ENCODE measurements around the gene PNP.

DNA sequence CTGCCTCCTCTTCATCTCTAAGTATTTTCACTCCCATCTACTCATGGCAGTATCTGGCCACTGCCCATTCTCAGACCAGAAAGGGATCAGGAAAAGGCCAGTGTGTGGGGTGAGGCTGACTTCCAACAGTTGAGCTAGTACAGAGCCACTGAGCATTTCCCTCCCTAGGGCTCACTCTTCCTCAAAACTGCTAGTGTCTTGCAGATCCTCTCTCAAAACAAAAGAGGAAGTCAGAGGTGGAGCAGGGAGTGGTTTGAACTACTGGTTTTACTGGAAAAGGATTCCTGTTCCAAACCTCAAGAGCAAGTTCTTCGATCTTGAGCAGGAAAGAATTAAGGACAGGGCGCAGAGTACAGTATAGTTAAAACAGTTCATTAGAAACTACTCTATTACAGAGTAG is 24.4 kb downstream of the PNP start:
- TF ChIP-seq ZC3H10 (CRISPR knock-in tag; IDR thresholded peaks at IDR 0.05) = no peak
- no peak for TF ChIP-seq PPARA (CRISPR knock-in tag; IDR thresholded peaks at IDR 0.05; ENCODE audit: borderline replicate concordance)
- no peak for TF ChIP-seq ISL1 (CRISPR knock-in tag; IDR thresholded peaks at IDR 0.05)
- TF ChIP-seq, protein P1, sequence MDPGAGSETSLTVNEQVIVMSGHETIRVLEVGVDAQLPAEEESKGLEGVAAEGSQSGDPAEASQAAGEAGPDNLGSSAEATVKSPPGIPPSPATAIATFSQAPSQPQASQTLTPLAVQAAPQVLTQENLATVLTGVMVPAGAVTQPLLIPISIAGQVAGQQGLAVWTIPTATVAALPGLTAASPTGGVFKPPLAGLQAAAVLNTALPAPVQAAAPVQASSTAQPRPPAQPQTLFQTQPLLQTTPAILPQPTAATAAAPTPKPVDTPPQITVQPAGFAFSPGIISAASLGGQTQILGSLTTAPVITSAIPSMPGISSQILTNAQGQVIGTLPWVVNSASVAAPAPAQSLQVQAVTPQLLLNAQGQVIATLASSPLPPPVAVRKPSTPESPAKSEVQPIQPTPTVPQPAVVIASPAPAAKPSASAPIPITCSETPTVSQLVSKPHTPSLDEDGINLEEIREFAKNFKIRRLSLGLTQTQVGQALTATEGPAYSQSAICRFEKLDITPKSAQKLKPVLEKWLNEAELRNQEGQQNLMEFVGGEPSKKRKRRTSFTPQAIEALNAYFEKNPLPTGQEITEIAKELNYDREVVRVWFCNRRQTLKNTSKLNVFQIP (CRISPR knock-in tag; IDR thresholded peaks at IDR 0.05; ENCODE audit: borderline replicate concordance, low read depth) = no peak
- no peak for TF ChIP-seq ZNF565 (CRISPR knock-in tag; conservative IDR thresholded peaks at IDR 0.05; ENCODE audit: low read depth)
- no peak for TF ChIP-seq ZNF8 (CRISPR knock-in tag; IDR thresholded peaks at IDR 0.05)
- TF ChIP-seq PATZ1 (CRISPR knock-in tag; IDR thresholded peaks at IDR 0.05; ENCODE audit: borderline replicate concordance) = no peak
- TF ChIP-seq OSR1 (CRISPR knock-in tag; IDR thresholded peaks at IDR 0.05) = no peak

All from SK-N-SH treated with all-trans-retinoic acid at 6 μM for 48 hours (cell line).